Brain pericyte (primary cell): ENCODE data around the gene ARHGAP26.

ENCODE experiments used
- DNase-seq: peaks from one replicate; pipeline ENCODE4 v3.0.0-alpha.2; 2012; ENCODE audit warnings: low read depth, low spot score

The ARHGAP26 gene

DNA sequence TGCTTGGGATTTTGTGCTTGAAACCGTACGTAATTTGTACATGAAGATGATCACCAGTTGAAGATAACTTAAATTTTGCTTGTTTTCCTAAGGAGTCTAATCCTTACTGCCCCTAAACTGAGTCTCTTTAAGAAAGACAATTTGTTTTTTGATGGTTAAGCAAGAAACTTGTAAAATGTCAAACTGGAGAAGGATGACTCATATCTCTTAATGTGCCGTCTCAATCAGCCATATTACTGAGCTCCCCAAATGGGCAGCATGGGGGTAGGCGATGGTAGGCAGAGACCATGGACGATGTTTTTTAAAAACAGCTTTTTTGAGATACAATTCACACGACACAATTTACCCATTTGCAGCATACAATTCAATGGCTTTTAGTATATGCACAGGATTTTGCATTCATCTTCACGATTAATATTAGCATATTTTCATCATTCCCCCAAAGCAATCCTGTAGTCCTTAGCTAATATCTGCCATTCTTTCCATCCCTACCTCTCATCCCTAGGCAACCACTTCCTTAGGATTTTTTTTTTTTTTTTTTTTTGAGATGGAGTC, 14.3 kb downstream of the ARHGAP26 start:
- no peak for DNase-seq

DNA sequence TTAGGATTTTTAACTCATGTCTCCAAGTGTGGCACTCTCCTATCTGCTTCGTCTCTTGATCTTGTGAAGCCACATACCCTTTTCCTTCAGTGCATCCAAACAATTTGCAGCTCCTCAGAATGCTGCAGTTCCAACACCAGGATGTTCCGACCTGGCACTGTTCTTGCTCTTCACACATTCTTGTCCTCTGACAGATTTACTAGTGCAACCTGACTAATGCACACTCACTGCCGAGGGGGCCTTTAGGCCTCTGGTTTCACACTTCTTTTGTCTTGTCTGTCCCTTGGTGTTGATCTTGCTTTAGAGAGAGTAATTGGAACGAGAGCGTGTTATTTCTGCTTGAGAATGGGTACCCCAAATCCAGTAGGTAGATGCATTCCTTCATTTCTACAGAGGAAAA, 15.0 kb downstream of the ARHGAP26 start:
- no peak for DNase-seq

DNA sequence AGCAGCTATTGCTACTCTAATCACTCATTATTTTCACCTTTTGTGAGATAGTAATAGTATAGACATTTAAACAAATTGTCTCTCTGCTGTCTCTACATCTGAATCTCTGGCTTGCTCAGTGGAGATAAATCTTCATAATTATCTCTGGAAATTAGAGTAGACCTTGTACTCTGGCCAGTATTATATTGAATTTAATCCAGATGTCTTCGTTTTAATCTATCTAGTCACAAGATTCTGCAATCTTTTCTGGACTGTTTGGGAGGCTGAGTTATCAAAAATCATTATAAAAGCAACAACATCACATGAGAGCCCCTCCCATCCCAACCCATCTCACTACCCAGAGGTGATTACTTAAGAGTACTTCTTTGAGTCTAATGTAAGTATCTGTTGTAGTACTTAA, 19.0 kb downstream of the ARHGAP26 start:
- DNase-seq = no peak

DNA sequence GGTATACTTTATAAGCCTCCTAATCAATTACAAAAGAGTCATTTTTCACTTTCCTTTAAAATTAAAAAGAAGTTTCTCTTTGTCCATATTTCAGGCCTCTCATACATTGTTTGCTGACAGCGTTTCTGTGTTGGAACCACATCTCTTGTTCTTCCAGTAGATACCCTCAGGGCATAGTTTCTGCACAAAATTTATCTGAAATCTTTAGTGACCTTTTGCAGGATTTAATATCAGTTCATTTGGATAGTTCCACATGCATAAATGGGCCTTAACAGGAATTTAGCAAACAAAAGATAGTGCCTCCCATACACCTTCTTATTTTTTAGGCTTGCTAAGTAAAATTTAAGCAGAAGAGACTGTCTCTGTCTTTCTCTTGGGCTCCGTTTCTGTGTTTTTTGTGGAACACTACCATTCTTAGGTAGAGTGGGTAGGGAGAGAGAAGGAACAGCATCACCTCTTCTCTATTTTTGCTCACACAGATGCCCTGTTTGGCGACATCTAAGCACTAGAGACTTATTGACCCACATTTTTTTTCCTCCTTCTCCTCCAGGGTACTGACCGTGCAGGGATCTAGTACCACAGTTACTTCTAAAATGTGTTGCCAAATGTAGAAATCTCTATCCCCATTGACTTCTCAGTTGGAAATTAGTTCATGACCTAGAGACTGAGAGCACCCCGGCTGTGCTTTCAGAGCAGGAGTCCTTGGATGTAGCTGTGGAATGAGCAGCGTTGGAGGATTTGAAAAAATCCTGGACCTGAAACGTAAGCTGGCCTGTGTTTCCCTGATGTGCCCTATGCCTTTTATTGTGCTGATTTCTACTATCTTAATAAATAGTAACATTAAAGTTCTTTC, 22.1 kb downstream of the ARHGAP26 start:
- DNase-seq = no peak

DNA sequence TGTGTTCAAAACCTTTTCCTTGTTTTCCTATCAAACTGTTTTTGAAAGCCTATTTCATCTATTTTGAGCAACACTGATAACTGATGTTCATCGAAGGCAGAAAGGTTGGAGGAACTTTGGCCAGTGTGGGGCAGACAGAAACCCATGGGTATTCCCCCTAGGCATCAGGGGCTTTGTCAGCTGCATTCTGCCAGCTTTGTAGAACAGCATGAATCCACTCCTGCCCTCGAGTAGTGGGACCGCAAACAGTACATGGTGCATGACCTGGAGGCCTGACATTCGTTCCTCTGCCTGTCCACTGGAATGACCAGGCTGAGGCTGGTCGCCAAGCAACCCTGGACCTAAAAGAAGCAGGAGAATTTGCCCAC, 22.7 kb downstream of the ARHGAP26 start:
- no peak for DNase-seq

DNA sequence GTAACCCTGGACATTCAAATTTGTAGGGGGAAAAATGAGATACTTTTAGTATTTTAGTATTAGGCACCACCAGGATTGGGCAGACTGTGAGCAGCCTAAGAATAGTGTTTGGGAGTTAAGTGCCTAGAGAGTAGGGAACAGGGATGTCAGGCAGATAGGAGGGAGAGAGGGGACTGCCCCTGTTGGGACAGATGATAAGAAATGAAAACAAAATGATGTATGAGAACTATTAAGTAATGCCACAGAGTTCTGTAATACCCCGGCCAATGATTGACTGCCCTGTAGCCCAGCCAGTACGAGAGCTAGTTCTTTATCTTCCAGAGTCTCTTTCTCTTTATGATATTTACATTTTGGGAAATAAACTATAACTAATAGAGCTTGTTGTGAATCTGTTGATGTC, 24.4 kb downstream of the ARHGAP26 start:
- no peak for DNase-seq

DNA sequence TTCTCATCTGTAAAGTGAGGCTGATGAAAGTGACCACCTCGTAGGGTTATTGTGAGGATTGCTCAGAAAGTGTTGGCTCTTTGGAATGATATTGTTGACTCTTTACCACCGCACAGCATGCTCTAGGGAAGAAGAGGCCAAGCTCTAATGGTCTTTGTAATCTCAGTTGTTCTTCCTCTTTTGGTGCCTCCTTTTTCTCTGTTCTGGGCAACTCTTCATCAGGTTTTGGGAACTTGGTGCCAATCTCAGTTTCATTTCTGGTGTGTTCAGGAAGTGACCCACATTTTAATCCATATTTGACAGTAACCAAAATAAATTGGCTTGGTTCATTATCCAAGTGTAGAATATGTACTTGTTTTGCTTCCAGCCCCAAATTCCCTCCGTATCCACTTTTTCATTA, 25.1 kb downstream of the ARHGAP26 start:
- DNase-seq = no peak

DNA sequence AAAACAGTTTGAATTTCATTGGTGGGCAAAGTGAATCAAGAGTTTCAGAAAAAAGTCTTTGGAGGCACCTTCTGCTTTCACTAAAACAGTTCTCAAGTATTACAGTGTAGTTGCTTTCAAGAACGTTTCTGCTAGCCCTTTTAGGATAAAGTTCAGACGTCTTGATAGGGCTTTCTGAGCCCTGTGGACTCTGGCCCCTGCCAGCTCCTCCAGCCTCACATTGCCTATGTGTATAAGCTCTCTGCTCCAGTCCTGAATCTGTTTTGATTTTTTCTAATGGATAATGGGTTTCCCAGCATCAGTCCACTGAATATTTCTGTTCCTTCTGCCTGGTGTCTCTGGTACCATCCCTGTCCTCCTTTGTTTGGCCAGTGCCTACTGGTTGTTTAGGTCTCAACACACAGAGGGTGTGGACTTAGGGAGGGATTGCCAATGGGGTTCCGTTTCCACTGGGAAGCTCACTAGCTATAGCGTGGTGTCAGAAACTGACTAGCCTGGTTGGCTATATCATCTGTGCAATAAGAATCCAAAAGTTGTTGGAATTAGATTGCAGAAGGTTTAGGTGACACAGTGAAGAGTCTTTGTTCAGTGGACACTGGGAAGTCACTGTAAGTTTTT, 26.4 kb downstream of the ARHGAP26 start:
- DNase-seq = no peak

DNA sequence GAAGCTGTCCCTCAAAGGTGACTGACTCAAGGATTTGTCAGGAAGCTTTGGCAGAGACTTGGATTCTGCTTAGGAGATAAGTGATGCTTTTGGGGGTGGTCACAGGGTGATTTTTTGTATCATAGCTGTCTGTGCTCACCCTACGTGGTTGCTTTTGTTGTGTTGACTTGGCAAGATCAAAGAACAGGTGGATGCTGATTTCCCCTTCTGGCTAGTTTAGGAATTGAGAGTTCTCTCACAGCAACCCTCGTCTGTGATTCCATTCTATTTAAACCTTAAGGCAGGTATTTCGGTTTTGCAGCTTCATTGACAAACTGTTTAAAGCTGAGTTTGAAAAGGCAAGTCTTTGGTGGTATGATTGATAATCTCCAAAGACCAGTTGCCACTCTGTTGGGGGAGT, 27.2 kb downstream of the ARHGAP26 start:
- no peak for DNase-seq

DNA sequence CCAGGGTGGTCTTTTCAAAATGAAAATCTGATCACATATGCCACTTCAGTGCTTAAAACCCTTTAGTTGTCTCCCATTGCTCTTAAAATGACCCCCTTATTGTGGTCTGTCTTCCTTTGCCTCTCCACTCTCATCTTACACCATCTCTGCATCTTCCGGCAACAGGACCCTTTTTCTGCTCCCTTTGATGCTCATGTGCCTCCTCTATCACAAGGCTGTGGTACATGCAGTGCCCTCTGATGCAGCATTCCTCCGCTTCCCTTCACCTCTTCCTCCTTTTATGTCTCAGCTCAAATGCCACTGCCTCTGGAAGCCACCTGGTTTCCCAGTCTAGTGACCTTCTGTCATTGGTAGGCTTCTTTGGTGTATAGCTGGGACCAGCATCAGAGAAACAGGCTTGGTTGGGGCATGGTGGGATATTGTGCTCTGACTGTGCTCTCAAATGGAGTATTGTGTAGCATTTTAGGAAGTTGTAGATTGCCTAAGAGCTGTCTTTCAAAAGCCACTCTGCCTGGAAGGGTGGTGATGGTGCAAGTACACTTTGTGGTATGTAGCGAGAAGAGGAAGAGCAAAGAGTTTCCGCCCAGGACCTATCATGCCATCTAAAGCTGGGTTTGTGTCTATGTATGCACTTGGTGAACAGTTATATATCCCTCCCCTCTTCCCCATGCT, 28.1 kb downstream of the ARHGAP26 start:
- no peak for DNase-seq

DNA sequence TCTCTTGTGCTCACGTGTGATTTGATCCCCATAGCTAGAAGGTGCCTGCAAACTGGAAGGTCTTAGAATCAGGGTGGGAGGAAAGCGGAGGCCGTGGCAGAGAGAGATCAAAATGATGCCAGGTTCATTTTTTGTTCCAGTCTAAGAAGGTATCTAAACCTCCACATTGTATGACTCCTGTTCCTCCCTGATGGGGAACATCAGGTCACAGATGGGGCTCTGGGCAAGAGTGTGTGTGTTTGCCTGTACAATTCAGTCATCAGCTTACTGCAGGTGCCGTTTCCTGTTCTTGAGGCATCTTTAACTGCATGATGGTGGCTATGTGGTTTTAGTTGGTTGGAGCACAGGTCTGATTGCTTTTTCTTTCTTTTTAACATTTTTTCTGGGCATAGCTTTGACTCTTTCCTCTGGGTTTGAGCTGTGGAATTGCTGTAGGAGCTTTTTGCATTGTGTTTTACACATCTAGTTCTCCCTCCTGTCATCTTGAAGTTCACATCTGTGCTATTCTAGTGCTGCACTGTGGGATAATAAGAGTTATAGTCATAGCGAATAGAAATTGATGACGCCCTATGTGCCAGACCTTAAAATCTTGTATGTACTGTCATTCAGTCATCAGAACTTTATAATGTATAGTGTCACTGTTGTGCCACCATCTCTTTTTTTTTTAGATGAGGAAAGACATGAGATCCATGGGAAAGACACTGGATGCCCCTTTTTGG, 30.8 kb downstream of the ARHGAP26 start:
- no peak for DNase-seq

DNA sequence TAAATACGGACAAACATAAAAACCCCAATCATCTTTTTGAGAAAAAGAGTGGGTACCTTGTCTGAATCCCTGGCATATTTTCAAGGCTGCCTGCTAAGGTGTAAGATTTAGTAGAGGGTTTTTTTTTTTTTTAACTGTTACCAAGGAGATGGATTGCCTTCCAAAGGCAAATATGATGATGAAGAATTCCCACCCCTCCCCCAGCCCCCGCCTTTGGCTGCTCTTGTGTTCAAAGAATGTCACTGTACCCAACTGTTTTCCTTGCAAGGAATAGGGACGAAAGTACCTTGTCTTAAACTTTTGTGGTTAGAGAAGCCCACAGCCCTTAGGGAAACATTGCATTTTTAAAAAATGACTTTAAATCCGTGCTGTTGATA, 31.3 kb downstream of the ARHGAP26 start:
- no peak for DNase-seq

DNA sequence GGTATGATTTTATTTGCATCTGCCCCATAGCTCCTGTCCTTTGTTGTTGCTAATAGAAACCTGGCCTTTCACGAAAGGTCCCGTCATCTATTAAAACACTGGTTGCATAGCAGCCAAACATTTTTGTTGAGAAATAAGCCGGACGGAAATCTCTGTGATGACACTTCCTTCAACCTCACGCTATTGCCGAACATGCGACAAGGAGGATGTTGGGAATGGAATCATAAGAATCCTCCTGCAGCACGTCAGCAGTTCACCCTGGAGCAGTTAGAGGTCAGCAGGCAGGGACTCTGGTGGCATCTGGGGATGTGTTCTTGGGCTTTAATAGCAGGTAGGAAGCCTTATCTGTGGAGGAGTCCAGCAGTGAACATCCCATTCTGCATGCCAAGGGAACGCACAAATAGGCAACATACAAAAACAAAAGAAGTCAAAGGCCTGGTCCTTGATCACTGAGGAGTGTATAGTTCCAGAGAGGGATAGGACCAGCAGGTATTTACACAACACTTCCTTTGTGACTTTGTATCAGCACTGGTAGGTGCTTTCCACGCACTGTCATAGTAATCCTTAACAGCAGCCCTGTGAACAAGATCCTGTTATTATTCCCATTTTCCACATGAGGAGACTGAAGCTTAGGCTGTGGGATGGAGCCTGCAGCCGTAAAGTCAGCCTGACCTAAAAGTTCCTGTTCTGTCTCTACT, 33.4 kb downstream of the ARHGAP26 start:
- no peak for DNase-seq

DNA sequence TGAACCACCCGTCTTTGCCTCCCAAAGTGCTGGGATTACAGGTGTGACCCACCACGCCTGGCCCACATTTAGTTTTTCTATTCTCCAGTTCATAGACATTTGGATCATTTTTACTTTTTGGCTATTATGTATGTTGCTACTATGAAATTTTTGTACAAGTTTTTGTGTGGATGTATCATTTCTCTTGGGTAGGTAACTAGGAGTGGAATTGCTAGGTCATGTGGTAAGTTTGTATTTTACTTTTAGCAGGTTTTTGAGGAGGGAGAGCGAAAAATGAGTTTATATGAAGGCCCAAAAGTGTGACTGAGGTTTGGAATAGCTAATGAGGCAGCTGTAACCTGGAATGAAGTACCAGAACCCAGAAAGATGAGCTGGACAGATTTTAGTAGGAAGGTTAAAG, 35.2 kb downstream of the ARHGAP26 start:
- no peak for DNase-seq

DNA sequence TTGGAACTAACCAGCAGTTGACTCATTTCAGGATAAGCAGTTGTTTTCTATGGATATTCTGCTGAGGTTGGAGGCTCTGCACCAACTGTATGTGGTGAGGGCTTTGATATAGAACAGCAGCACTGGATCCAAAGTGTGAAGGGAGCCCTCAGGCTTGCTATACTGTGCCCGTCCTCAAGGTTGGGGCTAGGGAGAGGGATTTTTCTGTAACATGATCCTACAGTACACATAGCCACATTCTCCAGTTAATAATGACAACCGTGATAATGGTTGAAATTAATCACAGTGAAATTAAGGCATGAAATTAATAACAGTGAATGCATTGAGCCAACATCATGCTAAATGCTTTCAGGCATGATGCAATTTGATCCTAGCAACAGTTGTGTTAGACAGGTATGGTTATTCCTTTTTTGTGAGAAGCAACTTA, 36.7 kb downstream of the ARHGAP26 start:
- no peak for DNase-seq

DNA sequence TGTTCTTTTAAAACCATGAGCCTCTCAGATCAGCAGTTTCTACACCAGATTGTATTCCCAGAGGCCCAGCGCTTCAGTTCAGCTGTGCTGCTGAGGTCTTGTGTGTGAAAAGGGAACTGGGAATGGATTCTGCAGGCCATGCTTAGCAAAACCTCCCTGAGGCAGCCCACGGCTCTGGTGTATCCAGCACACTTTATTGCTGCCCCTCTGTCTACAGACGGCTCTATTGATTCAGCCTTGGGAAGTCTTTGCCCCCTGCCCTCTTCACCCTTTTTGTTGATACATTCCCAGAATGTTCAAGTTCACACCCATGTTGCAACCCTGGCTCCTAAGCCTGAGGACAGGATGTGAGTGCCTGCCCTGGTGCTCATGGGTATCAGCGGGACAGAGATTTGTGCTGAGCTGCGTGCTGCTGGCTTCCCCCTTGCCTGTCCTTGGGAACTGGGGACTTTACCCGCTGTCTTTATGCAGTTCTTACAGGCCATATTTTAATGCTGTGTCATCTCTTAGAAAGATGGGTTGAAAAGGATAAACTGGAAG, 37.3 kb downstream of the ARHGAP26 start:
- DNase-seq = no peak

DNA sequence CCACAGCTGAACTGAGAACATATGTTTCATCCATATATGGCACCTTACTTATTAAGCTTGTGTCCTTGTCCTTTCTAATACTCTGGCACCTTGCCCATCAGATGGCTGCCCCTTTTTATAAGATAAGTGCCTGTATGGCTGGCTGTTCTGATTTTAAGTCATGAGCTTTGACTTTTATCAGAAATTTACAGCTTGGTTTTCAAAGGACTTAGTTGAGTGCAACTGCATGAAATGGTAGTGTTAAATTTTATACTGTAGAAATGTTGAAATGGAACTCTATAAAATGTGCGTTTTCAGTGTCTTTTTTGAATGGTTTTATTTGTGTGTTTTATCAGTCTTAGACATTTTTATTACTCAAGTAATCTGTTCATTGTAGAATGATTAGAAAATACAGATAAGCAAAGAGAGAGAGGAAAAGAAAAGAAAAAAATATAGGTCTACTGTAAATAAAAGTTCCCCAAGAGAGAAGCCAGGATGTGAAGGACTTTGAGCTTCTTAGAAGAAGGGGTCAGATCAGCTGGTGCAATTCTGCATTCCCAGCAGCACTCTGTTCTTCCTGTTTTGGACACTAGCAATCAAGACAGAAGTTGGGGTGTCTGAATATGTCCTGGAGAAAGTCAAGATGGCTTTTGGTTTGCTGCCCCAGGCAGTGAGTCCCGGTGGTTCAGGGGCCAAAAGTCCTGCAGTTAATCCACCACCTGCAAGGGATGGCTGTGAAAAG, 38.9 kb downstream of the ARHGAP26 start:
- no peak for DNase-seq

DNA sequence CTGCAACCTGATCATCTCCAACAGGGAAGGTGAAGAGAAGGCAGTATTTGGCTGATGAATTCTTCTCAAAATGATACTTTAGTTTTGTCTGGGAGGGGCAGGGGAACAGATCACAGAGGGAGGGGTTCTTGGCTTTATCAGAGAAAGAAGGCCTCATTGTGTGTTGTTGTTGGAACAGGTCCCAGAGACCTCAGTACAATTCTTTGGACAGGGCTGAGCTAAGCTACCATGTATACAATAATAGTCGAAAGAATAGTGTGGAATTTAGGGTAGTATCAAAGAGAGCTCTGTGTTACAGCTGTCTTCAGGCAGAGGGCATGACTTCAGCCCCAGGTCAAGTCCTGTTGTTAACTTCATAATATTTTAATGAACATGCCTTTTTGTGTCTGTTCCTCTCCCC, 39.9 kb downstream of the ARHGAP26 start:
- DNase-seq = no peak

DNA sequence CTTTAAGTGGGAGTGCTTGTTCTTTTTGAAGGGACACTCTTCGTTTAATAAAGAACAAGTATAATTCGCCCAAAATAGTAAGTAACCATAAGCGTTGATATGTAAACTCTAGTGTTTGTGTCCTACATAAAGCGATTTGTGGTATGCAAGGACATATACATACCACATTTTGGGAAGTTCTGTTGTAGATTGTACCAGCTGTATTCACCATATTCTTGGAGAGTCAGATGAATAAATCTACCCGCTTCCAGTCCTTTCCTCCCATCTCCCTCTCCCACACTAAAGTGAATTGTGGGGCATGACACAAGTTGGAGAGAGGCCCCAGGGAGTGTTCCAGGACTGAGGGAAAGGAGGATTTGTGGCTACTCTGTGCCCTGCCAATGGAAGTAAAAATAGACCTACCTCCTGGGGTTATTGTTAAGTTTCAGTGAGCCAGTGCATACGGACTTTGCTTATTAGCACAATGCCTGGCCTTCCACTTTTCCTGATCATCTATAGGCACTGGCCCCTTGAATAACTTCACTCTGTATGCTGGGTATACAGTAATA, 40.6 kb downstream of the ARHGAP26 start:
- DNase-seq = no peak
